ENCODE measurements around the gene GAA. TPM values are rescaled to one million over a fixed set of nuclear protein-coding genes. Genes with fewer than 3 reads are reported as not detected.

Gene GAA
- total and polyA plus RNA-seq, 10 of the 15 experiments (the other 5 are each of a cell fraction or from before 2014, with no cell fraction given) = 0.18 to 10.5 (median 4.1) TPM

DNA sequence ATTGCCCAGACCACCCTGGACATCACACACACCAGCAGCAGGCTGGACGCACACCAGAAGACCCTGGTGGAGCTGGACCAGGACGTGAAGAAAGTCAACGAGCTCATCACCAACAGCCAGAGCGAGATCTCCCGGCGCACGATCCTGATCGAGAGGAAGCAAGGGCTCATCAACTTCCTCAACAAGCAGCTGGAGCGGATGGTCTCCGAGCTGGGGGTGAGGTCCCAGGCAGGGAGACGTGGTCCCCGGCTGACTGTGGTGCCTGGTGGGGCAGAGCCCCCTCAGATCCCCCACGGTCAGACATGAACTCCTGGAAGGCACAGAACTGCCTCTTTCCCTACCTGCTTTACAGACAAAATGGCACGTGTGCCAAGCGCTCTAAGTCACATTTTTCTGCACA, 16.6 kb upstream of the GAA start:
- Histone ChIP-seq H3K36me3 (ENCODE audit: control insufficient read depth in 2 of 2, insufficient read depth in 2 of 2, low read length in 1 of 2) (no peaks in the 10 kb centered on the region), H3K27ac (ENCODE audit: control insufficient read depth, insufficient read depth) (no peak overlapping the region), H3K4me2 (ENCODE audit: control insufficient read depth, insufficient read depth) (no peak overlapping the region), H2AFZ (ENCODE audit: control insufficient read depth, low read depth, low read length) (no peak overlapping the region), H4K20me1 (ENCODE audit: control insufficient read depth, insufficient read depth) (0 out of 2 replicates have a peak, but pooled peaks cover 2% of the 10 kb centered on the region), H3K4me1 (ENCODE audit: control insufficient read depth, insufficient read depth, low read length) (no peaks in the 10 kb centered on the region), H3K27me3 (replicated peaks in 1 of 2; ENCODE audit: control insufficient read depth in 2 of 2, insufficient read depth in 2 of 2, low read length in 1 of 2) (no peaks in the 10 kb centered on the region; a peak in 1 of 4 replicates), H3K79me2 (ENCODE audit: control insufficient read depth, insufficient read depth, low read length) (no peaks in the 10 kb centered on the region), H3K4me3 (no peak overlapping the region), H3K9ac (ENCODE audit: control insufficient read depth, insufficient read depth, low read length) (no peak overlapping the region), H3K9me3 (replicated peaks; ENCODE audit: control insufficient read depth, insufficient read depth, low read length) (no peaks in the 10 kb centered on the region)
- intact Hi-C loops (cut with micrococcal nuclease; ENCODE audit: unreplicated experiment) (no loop called here), in situ Hi-C loops (cut with MboI) (no loop called here)
- TF ChIP-seq, protein P1, sequence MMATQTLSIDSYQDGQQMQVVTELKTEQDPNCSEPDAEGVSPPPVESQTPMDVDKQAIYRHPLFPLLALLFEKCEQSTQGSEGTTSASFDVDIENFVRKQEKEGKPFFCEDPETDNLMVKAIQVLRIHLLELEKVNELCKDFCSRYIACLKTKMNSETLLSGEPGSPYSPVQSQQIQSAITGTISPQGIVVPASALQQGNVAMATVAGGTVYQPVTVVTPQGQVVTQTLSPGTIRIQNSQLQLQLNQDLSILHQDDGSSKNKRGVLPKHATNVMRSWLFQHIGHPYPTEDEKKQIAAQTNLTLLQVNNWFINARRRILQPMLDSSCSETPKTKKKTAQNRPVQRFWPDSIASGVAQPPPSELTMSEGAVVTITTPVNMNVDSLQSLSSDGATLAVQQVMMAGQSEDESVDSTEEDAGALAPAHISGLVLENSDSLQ (IDR thresholded peaks at IDR 0.05) = no peak
- TF ChIP-seq, protein P2, sequence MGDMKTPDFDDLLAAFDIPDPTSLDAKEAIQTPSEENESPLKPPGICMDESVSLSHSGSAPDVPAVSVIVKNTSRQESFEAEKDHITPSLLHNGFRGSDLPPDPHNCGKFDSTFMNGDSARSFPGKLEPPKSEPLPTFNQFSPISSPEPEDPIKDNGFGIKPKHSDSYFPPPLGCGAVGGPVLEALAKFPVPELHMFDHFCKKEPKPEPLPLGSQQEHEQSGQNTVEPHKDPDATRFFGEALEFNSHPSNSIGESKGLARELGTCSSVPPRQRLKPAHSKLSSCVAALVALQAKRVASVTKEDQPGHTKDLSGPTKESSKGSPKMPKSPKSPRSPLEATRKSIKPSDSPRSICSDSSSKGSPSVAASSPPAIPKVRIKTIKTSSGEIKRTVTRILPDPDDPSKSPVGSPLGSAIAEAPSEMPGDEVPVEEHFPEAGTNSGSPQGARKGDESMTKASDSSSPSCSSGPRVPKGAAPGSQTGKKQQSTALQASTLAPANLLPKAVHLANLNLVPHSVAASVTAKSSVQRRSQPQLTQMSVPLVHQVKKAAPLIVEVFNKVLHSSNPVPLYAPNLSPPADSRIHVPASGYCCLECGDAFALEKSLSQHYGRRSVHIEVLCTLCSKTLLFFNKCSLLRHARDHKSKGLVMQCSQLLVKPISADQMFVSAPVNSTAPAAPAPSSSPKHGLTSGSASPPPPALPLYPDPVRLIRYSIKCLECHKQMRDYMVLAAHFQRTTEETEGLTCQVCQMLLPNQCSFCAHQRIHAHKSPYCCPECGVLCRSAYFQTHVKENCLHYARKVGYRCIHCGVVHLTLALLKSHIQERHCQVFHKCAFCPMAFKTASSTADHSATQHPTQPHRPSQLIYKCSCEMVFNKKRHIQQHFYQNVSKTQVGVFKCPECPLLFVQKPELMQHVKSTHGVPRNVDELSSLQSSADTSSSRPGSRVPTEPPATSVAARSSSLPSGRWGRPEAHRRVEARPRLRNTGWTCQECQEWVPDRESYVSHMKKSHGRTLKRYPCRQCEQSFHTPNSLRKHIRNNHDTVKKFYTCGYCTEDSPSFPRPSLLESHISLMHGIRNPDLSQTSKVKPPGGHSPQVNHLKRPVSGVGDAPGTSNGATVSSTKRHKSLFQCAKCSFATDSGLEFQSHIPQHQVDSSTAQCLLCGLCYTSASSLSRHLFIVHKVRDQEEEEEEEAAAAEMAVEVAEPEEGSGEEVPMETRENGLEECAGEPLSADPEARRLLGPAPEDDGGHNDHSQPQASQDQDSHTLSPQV (IDR thresholded peaks at IDR 0.05) = no peak
- TF ChIP-seq CBX3 (IDR thresholded peaks at IDR 0.05; ENCODE audit: borderline replicate concordance, low read depth) (no peak), RAD21 (IDR thresholded peaks at IDR 0.05; ENCODE audit: insufficient read depth, low read depth, low read length) (no peak), BACH1 (IDR thresholded peaks at IDR 0.05; ENCODE audit: borderline replicate concordance) (no peak)
- POLR2A ChIA-PET = no interaction called here
- SMC1A ChIA-PET (ENCODE audit: uncharacterized antibody, unreplicated experiment) = no interaction called here
- DNase-seq (ENCODE audit: low read depth, low spot score) (no peak), ATAC-seq (no peak), FAIRE-seq (no peak)
- BruUV-seq (replicated peaks) = no TSS peak
- CTCF ChIA-PET = interaction anchor here (3.1 kb wide), 1 partner anchor 17 kb away, joined by 9 read pairs; the partner anchor contains the start of gene GAA
- 52% methylated on average over 15 of the region's 15 CpGs for WGBS (ENCODE audit: insufficient coverage, insufficient replicate concordance, low lambda C conversion rate, missing lambda C conversion rate)
- RAD21 ChIA-PET (ENCODE audit: unreplicated experiment) = no interaction called here

Measured in GM12878 (cell line).